ENCODE measurements around the gene KAT2B. TPM values are rescaled to one million over a fixed set of nuclear protein-coding genes. Genes with fewer than 3 reads are reported as not detected.

The KAT2B gene
- total RNA-seq, 1 experiment from 2014 or later, result 4.6 TPM

GRCh38 chr3:20101041-20101440 lies 60.8 kb downstream of the KAT2B start:
- no peaks in the 10 kb centered on the region for H3K9me3 ChIP-seq (ENCODE audit: low read depth, low read length, poor library complexity, severe bottlenecking)
- H3K27ac ChIP-seq (ENCODE audit: low read depth, low read length, poor library complexity, severe bottlenecking), result no peak overlapping the region
- H3K4me3 ChIP-seq (ENCODE audit: low read depth, low read length, poor library complexity, severe bottlenecking), result no peak overlapping the region
- DNase-seq (ENCODE audit: low spot score), result no peak
- no peaks in the 10 kb centered on the region for H3K4me1 ChIP-seq (ENCODE audit: insufficient read depth, low read length, poor library complexity, severe bottlenecking)
- no peaks in the 10 kb centered on the region for H3K27me3 ChIP-seq (replicated peaks; ENCODE audit: insufficient read depth, low read depth, low read length, poor library complexity)
- CTCF ChIA-PET, result no interaction called here
- BruUV-seq (replicated peaks), result no TSS peak
- TF ChIP-seq EZH2 (IDR thresholded peaks at IDR 0.05; ENCODE audit: borderline replicate concordance, low read depth, low read length, poor library complexity, severe bottlenecking) (no peak), CTCF (conservative IDR thresholded peaks at IDR 0.05; ENCODE audit: low read depth, low read length) (no peak)
- POLR2A ChIA-PET (ENCODE audit: low non-redundant PET), result no interaction called here
- no peaks in the 10 kb centered on the region for H3K36me3 ChIP-seq (ENCODE audit: insufficient read depth, low read length, poor library complexity, severe bottlenecking)
- intact Hi-C loops (cut with micrococcal nuclease; ENCODE audit: unreplicated experiment), result no loop called here

GRCh38 chr3:20103731-20104130 lies 63.5 kb downstream of the KAT2B start:
- no peaks in the 10 kb centered on the region for H3K36me3 ChIP-seq (ENCODE audit: insufficient read depth, low read length, poor library complexity, severe bottlenecking)
- no peak overlapping the region for H3K27ac ChIP-seq (ENCODE audit: low read depth, low read length, poor library complexity, severe bottlenecking)
- no peak for DNase-seq (ENCODE audit: low spot score)
- no peaks in the 10 kb centered on the region for H3K4me1 ChIP-seq (ENCODE audit: insufficient read depth, low read length, poor library complexity, severe bottlenecking)
- TF ChIP-seq CTCF (conservative IDR thresholded peaks at IDR 0.05; ENCODE audit: low read depth, low read length) (no peak), EZH2 (IDR thresholded peaks at IDR 0.05; ENCODE audit: borderline replicate concordance, low read depth, low read length, poor library complexity, severe bottlenecking) (no peak)
- ChIA-PET POLR2A (ENCODE audit: low non-redundant PET) (no interaction called here), CTCF (interaction anchor here (0.6 kb wide), 1 partner anchor 70 kb away, joined by 3 read pairs; no protein-coding TSS in a partner anchor)
- H3K27me3 ChIP-seq (replicated peaks; ENCODE audit: insufficient read depth, low read depth, low read length, poor library complexity), result no peaks in the 10 kb centered on the region
- H3K4me3 ChIP-seq (ENCODE audit: low read depth, low read length, poor library complexity, severe bottlenecking), result no peak overlapping the region
- BruUV-seq (replicated peaks), result no TSS peak
- intact Hi-C loops (cut with micrococcal nuclease; ENCODE audit: unreplicated experiment), result no loop called here
- no peaks in the 10 kb centered on the region for H3K9me3 ChIP-seq (ENCODE audit: low read depth, low read length, poor library complexity, severe bottlenecking)

- BruUV-seq (replicated peaks), result no TSS peak
- Histone ChIP-seq H3K4me3 (ENCODE audit: low read depth, low read length, poor library complexity, severe bottlenecking) (no peak overlapping the region), H3K36me3 (ENCODE audit: insufficient read depth, low read length, poor library complexity, severe bottlenecking) (no peaks in the 10 kb centered on the region), H3K9me3 (ENCODE audit: low read depth, low read length, poor library complexity, severe bottlenecking) (no peaks in the 10 kb centered on the region), H3K27me3 (replicated peaks; ENCODE audit: insufficient read depth, low read depth, low read length, poor library complexity) (no peaks in the 10 kb centered on the region), H3K27ac (ENCODE audit: low read depth, low read length, poor library complexity, severe bottlenecking) (no peak overlapping the region), H3K4me1 (ENCODE audit: insufficient read depth, low read length, poor library complexity, severe bottlenecking) (no peaks in the 10 kb centered on the region)
- ChIA-PET CTCF (interaction anchor here (0.6 kb wide), 1 partner anchor 70 kb away, joined by 3 read pairs; no protein-coding TSS in a partner anchor), POLR2A (ENCODE audit: low non-redundant PET) (no interaction called here)
- intact Hi-C loops (cut with micrococcal nuclease; ENCODE audit: unreplicated experiment), result no loop called here
- DNase-seq (ENCODE audit: low spot score), result no peak
- TF ChIP-seq EZH2 (IDR thresholded peaks at IDR 0.05; ENCODE audit: borderline replicate concordance, low read depth, low read length, poor library complexity, severe bottlenecking) (no peak), CTCF (conservative IDR thresholded peaks at IDR 0.05; ENCODE audit: low read depth, low read length) (no peak)
These were observed 64.0 kb downstream of the KAT2B start for GRCh38 chr3:20104167-20104661.
